Neutrophil (primary cell): Measurements from ENCODE around the gene RS1.

Experiments used
- H3K27ac ChIP-seq: fragments of 200-600 bp; sonication (generic); 2 replicates; pipeline ENCODE4 v1.5.1; 2016; ENCODE audit warnings: mild to moderate bottlenecking, moderate library complexity
- H3K27me3 ChIP-seq: fragments of 200-600 bp; sonication (generic); 2 replicates; pipeline ENCODE4 v1.6.0; 2016; ENCODE audit warnings: mild to moderate bottlenecking
- H3K36me3 ChIP-seq: fragments of 200-600 bp; sonication (generic); 2 replicates; pipeline ENCODE4 v1.5.1; 2017
- H3K4me1 ChIP-seq, 2 experiments: fragments of 200-600 bp in 1 of 2; sonication (generic) in 1 of 2; 1 replicate in 1 of 2; 2 replicates in 1 of 2; pipeline versions ENCODE4 v1.5.1 to v1.6.1; 2013 to 2016; ENCODE audit warnings: low read depth in 1 of 2, low read length in 1 of 2, mild to moderate bottlenecking in 1 of 2, moderate library complexity in 1 of 2; ENCODE audit not compliant: control insufficient read depth in 1 of 2, insufficient read depth in 1 of 2
- H3K4me3 ChIP-seq, 2 experiments: fragments of 200-600 bp in 1 of 2; sonication (generic) in 1 of 2; 1 replicate in 1 of 2; 2 replicates in 1 of 2; pipeline ENCODE4 v1.5.1; 2013 to 2016; ENCODE audit warnings: low read depth in 1 of 2, low read length in 1 of 2, mild to moderate bottlenecking in 1 of 2, moderate library complexity in 1 of 2
- H3K9me3 ChIP-seq: fragments of 200-600 bp; sonication (generic); 2 replicates; pipeline ENCODE4 v1.5.1; 2016
- TF ChIP-seq, protein P1 (sequence below): fragments of 200-600 bp; sonication (generic); IDR thresholded peaks from 2 replicates; pipeline ENCODE4 v1.5.1; 2016; ENCODE audit warnings: antibody characterized with exemption

RS1 gene

GRCh38 chrX:18672008-18672407 is at the start of gene RS1:
TSS of gene RS1 (minus strand) at chrX:18672108. CDS start at chrX:18672068, 40 bp downstream.
- H3K4me1 ChIP-seq, result peaks cover 28 to 44% of the 10 kb centered on the region in 2 experiments
- no peaks in the 10 kb centered on the region for H3K27me3 ChIP-seq
- H3K4me3 ChIP-seq, result no peak within 1 kb of the TSS
- no peaks in the 10 kb centered on the region for H3K36me3 ChIP-seq
- TF ChIP-seq, protein P1, sequence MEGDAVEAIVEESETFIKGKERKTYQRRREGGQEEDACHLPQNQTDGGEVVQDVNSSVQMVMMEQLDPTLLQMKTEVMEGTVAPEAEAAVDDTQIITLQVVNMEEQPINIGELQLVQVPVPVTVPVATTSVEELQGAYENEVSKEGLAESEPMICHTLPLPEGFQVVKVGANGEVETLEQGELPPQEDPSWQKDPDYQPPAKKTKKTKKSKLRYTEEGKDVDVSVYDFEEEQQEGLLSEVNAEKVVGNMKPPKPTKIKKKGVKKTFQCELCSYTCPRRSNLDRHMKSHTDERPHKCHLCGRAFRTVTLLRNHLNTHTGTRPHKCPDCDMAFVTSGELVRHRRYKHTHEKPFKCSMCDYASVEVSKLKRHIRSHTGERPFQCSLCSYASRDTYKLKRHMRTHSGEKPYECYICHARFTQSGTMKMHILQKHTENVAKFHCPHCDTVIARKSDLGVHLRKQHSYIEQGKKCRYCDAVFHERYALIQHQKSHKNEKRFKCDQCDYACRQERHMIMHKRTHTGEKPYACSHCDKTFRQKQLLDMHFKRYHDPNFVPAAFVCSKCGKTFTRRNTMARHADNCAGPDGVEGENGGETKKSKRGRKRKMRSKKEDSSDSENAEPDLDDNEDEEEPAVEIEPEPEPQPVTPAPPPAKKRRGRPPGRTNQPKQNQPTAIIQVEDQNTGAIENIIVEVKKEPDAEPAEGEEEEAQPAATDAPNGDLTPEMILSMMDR, result no peak
- no peak within 1 kb of the TSS for H3K27ac ChIP-seq
- H3K9me3 ChIP-seq, result no peaks in the 10 kb centered on the region

DNA sequence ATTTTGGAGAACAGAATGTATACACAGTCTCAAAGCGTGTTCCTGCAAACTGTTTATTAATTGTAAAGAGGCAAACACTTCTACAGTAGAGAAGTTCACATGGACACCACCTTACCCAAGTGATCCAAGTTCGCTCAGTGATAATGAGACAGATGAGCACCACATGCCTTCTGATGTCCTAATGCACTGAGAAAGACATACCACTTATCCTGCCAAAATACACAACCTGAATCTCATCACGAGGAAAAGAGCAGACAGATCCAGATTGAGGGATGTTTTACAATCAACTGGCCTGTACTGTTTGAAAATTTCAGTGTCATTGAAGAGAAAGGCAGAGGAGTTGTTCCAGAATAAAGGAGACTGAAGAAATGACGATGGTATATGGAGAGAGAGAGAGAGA is 47.9 kb upstream of the RS1 start:
- no peaks in the 10 kb centered on the region for H3K27me3 ChIP-seq
- H3K4me3 ChIP-seq, result no peak overlapping the region
- no peak overlapping the region for H3K27ac ChIP-seq
- H3K36me3 ChIP-seq, result no peaks in the 10 kb centered on the region
- TF ChIP-seq, protein P1, result no peak
- H3K9me3 ChIP-seq, result no peaks in the 10 kb centered on the region
- peaks cover under 1% of the 10 kb centered on the region in 2 experiments for H3K4me1 ChIP-seq

GRCh38 chrX:18714910-18715309 is 43.0 kb upstream of the RS1 start:
- Histone ChIP-seq H3K4me3 (no peak overlapping the region), H3K9me3 (no peaks in the 10 kb centered on the region), H3K36me3 (no peaks in the 10 kb centered on the region), H3K27me3 (no peaks in the 10 kb centered on the region), H3K27ac (no peak overlapping the region), H3K4me1 (no peaks in the 10 kb centered on the region)
- TF ChIP-seq, protein P1, result no peak

- no peak overlapping the region for H3K4me3 ChIP-seq
- no peak overlapping the region for H3K27ac ChIP-seq
- H3K4me1 ChIP-seq, result peaks cover under 1 to 1% of the 10 kb centered on the region in 2 experiments
- TF ChIP-seq, protein P1, result no peak
- no peaks in the 10 kb centered on the region for H3K36me3 ChIP-seq
- no peaks in the 10 kb centered on the region for H3K27me3 ChIP-seq
- no peaks in the 10 kb centered on the region for H3K9me3 ChIP-seq
Measured at GRCh38 chrX:18709833-18710232, 37.9 kb upstream of the RS1 start.

GRCh38 chrX:18707426-18708049 is 35.6 kb upstream of the RS1 start, which contains the start of gene PPEF1:
TSS of gene PPEF1 (plus strand) at chrX:18707645. CDS start at chrX:18707781, 136 bp downstream.
- Histone ChIP-seq H3K27me3 (no peaks in the 10 kb centered on the region), H3K4me3 (no peak within 1 kb of the TSS), H3K9me3 (no peaks in the 10 kb centered on the region), H3K27ac (no peak within 1 kb of the TSS), H3K4me1 (peaks cover 9 to 10% of the 10 kb centered on the region in 2 experiments), H3K36me3 (no peaks in the 10 kb centered on the region)
- TF ChIP-seq, protein P1, result no peak
